ENCODE data around the gene CHML. TPM values are rescaled to one million over a fixed set of nuclear protein-coding genes. Genes with fewer than 3 reads are reported as not detected.
A peak's percentile ranks its signal among the peaks of the same experiment; 100 is the strongest.

Gene CHML
- total and polyA plus RNA-seq, 12 donors, result 0.30 to 10.0 (median 3.0) TPM

- no peak overlapping the region for H3K4me3 ChIP-seq
- H3K9me3 ChIP-seq (replicated peaks in 1 of 3), result no peaks in the 10 kb centered on the region
- no peak for TF ChIP-seq CTCF (IDR thresholded peaks at IDR 0.05)
- TF ChIP-seq POLR2A (IDR thresholded peaks at IDR 0.05), result no peak
- WGBS, 4 donors, result 83 to 94% (median 91%) methylated on average over 5 of the region's 5 CpGs
- H3K27ac ChIP-seq, result no peak overlapping the region
- intact Hi-C loops (cut with DNase I), result no loop called here
- H3K4me1 ChIP-seq (replicated peaks in 1 of 2), result peaks cover 0 to 5% of the 10 kb centered on the region in 2 donors
- H3K36me3 ChIP-seq (replicated peaks in 1 of 2), result no peaks in the 10 kb centered on the region
- H3K27me3 ChIP-seq, result no peaks in the 10 kb centered on the region
- DNase-seq, result no peak
Observed at GRCh38 chr1:241606544-241606943, 33.6 kb downstream of the CHML start.

DNA sequence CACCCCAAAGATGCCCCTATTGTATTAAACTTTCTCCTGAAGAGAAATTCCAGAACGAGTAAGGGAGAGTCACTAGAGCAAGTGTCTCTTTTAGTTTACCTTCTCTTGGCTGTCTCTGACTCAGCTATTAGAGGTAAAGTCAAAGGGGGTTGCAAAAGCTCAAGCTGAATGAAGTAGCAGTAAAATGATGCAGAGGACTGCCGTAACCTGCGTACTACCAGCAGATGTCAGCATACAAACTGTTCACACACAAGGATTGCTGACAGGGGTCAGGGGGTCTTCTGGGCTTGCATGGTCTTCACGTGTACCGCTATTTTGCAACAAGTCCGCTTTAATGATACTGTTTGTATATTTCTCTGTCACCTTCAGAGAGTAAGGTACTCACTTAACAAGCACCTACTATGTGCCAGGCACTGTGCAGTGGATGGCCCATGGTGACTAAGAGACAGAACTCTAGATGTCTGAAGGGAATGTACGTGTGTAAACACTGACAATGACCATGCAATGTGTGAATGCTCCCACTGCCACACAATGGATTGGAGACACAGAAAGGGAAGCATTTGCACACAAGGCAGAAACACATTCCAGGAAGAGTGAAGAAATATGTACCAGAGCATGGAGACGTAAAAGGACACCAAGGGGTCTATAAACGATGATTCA is 34.9 kb downstream of the CHML start:
- intact Hi-C loops (cut with DNase I), result no loop called here
- Histone ChIP-seq H3K36me3 (replicated peaks in 1 of 2) (no peaks in the 10 kb centered on the region), H3K9me3 (replicated peaks in 1 of 3) (no peaks in the 10 kb centered on the region), H3K27ac (no peak overlapping the region), H3K4me1 (replicated peaks in 1 of 2) (no peaks in the 10 kb centered on the region), H3K4me3 (no peak overlapping the region), H3K27me3 (no peaks in the 10 kb centered on the region)
- TF ChIP-seq CTCF (IDR thresholded peaks at IDR 0.05), result no peak
- no peak for TF ChIP-seq POLR2A (IDR thresholded peaks at IDR 0.05)
- WGBS, 4 donors, result 76 to 82% (median 79%) methylated on average over 9 of the region's 9 CpGs
- DNase-seq, result no peak

DNA sequence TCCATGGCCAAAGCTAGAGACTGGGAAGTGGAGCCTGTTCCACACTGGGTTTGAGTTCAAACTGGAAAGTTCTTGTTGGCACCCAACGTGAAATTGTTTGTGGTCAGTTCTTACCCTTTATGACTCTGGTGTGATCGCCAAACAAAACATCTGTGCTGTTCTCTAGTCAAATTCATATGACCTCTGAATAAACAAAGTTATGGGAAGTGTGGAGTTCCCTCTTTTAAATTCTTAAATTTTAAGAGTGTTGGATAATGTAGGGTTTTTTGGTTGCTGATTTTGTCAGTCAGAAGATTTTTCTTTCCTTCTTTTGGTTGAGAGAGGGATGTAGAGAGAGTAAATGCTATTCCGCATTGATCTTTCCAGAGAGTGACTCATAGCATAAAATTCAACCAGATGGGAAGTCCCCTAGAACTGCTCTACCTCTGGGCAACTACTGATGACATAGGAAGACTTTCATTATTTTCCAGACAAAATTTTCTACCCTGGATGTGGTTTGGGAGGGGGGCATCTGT is 36.4 kb downstream of the CHML start:
- intact Hi-C loops (cut with DNase I), result no loop called here
- 71 to 79% (median 74%) methylated on average over 3 of the region's 3 CpGs for WGBS, 4 donors
- peak overlapping the region in 2 of 5 donors; percentile 7 to 47 for H3K27ac ChIP-seq
- TF ChIP-seq POLR2A (IDR thresholded peaks at IDR 0.05) (no peak), CTCF (IDR thresholded peaks at IDR 0.05) (no peak)
- DNase-seq, result peak in 2 of 7 donors; percentile 23 to 27
- no peak overlapping the region for H3K4me3 ChIP-seq
- H3K9me3 ChIP-seq (replicated peaks in 1 of 3), result no peaks in the 10 kb centered on the region
- H3K27me3 ChIP-seq, result no peaks in the 10 kb centered on the region
- no peaks in the 10 kb centered on the region for H3K4me1 ChIP-seq (replicated peaks in 1 of 2)
- H3K36me3 ChIP-seq (replicated peaks in 1 of 2), result no peaks in the 10 kb centered on the region

DNA sequence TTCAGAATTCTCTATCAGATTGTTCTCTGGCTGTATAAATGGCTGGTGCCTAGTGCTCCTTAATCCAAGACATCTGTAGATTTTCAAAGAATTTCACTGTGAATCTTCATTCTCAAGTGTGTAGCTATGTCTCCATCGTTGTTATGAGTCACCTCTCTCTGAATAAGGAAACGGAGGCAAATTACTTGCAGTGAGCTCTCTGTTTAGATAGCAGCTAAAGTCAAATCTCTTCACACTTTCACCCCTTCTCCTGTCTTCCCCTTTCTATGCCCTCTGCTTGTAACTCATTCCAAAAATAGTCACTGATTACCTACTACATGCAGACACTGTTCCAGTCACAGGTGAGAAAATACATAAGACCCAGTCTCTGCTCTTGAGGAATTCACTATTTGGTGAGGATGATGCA is 39.7 kb downstream of the CHML start:
- no peak overlapping the region for H3K4me3 ChIP-seq
- no peak for DNase-seq
- H3K9me3 ChIP-seq (replicated peaks in 1 of 3), result no peaks in the 10 kb centered on the region
- no peak overlapping the region for H3K27ac ChIP-seq
- H3K4me1 ChIP-seq (replicated peaks in 1 of 2), result no peaks in the 10 kb centered on the region
- TF ChIP-seq POLR2A (IDR thresholded peaks at IDR 0.05) (no peak), CTCF (IDR thresholded peaks at IDR 0.05) (no peak)
- WGBS, 4 donors, result 52 to 82% (median 62%) methylated on average over 2 of the region's 2 CpGs
- intact Hi-C loops (cut with DNase I), result no loop called here
- no peaks in the 10 kb centered on the region for H3K36me3 ChIP-seq (replicated peaks in 1 of 2)
- H3K27me3 ChIP-seq, result no peaks in the 10 kb centered on the region
